Suprapubic skin (tissue), 4 donors: ENCODE data around the gene BRINP3.

Source experiments
- EP300 ChIP-seq: sonication (generic); formaldehyde crosslinking; IDR thresholded peaks from one replicate; pipeline ENCODE4 v1.6.1; 2017; ENCODE audit warnings: antibody characterized with exemption
- POLR2A ChIP-seq, 2 donors: fragments of 450-650 bp; IDR thresholded peaks; one replicate each; pipeline ENCODE4 v1.6.1; 2017; ENCODE audit warnings: antibody characterized with exemption in 2 of 2, mild to moderate bottlenecking in 2 of 2, moderate library complexity in 2 of 2
- POLR2AphosphoS5 ChIP-seq, 3 donors: sonication (generic); formaldehyde crosslinking; IDR thresholded peaks; one replicate each; pipeline ENCODE4 v1.6.1; 2017; ENCODE audit warnings: antibody characterized with exemption in 3 of 3
- TF ChIP-seq, protein P1 (sequence below), 2 donors: fragments of 200-600 bp in 1 of 2; fragments of 450-650 bp in 1 of 2; sonication (generic) in 1 of 2; IDR thresholded peaks; one replicate each; pipeline ENCODE4 v1.5.1; 2016 to 2019; ENCODE audit warnings: antibody characterized with exemption in 2 of 2, mild to moderate bottlenecking in 1 of 2, moderate library complexity in 1 of 2

DNA sequence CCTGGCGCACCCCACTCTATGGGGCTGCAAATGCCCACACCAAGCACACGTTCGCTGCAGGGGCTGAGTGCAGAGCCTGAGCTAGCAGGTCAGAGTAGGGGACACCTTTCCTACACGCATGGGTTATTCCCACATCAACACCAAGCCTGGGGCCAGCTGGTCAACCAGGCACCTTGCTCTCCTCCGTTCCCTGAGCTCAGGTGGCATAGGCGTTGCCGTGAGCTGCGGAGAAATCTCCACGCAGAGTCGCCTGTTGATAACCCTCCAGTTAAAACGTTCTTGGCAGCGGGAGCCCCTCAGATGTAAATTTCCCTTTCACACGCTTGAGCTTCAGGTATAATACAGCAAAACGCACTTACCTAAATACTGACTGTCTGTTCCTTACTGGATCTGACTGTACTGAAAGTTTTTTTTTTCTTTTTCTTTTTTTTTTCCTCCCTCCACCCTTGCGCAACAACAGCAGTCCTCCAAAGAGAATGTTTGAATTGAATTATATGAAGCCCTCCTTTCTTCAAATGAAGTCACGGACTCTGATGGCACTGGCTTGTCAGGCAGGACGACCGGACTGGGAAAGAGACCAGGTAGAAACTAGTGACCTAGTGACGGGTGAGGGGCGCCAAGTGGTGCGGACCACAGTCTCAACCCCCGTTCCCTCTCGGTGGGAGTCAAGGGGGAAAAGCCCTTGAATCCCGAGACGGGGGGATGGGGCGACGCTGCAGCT, 2.1 kb downstream of the BRINP3 start:
- TF ChIP-seq, protein P1, sequence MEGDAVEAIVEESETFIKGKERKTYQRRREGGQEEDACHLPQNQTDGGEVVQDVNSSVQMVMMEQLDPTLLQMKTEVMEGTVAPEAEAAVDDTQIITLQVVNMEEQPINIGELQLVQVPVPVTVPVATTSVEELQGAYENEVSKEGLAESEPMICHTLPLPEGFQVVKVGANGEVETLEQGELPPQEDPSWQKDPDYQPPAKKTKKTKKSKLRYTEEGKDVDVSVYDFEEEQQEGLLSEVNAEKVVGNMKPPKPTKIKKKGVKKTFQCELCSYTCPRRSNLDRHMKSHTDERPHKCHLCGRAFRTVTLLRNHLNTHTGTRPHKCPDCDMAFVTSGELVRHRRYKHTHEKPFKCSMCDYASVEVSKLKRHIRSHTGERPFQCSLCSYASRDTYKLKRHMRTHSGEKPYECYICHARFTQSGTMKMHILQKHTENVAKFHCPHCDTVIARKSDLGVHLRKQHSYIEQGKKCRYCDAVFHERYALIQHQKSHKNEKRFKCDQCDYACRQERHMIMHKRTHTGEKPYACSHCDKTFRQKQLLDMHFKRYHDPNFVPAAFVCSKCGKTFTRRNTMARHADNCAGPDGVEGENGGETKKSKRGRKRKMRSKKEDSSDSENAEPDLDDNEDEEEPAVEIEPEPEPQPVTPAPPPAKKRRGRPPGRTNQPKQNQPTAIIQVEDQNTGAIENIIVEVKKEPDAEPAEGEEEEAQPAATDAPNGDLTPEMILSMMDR (IDR thresholded peaks at IDR 0.05), result no peak
- no peak for TF ChIP-seq POLR2A (IDR thresholded peaks at IDR 0.05)
- TF ChIP-seq POLR2AphosphoS5 (IDR thresholded peaks at IDR 0.05), result no peak
- no peak for TF ChIP-seq EP300
